Measurements from ENCODE around the gene HLCS.

GRCh38 chr21:36825658-36826057 is 140.8 kb downstream of the HLCS start:
- TF ChIP-seq, protein P1, sequence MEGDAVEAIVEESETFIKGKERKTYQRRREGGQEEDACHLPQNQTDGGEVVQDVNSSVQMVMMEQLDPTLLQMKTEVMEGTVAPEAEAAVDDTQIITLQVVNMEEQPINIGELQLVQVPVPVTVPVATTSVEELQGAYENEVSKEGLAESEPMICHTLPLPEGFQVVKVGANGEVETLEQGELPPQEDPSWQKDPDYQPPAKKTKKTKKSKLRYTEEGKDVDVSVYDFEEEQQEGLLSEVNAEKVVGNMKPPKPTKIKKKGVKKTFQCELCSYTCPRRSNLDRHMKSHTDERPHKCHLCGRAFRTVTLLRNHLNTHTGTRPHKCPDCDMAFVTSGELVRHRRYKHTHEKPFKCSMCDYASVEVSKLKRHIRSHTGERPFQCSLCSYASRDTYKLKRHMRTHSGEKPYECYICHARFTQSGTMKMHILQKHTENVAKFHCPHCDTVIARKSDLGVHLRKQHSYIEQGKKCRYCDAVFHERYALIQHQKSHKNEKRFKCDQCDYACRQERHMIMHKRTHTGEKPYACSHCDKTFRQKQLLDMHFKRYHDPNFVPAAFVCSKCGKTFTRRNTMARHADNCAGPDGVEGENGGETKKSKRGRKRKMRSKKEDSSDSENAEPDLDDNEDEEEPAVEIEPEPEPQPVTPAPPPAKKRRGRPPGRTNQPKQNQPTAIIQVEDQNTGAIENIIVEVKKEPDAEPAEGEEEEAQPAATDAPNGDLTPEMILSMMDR (IDR thresholded peaks at IDR 0.05) = no peak
- TF ChIP-seq YY1 (IDR thresholded peaks at IDR 0.05; ENCODE audit: low read depth) (no peak), ELF1 (IDR thresholded peaks at IDR 0.05) (no peak), POLR2AphosphoS5 (IDR thresholded peaks at IDR 0.05; ENCODE audit: low read depth, low read length) (no peak), RFX5 (IDR thresholded peaks at IDR 0.05; ENCODE audit: low read length) (no peak), EP300 (IDR thresholded peaks at IDR 0.05; ENCODE audit: borderline replicate concordance in 1 of 2, low read depth in 1 of 2, low read length in 1 of 2) (no peak), SIN3A (IDR thresholded peaks at IDR 0.05; ENCODE audit: borderline replicate concordance, low read depth, low read length) (no peak), NFIC (IDR thresholded peaks at IDR 0.05; ENCODE audit: borderline replicate concordance) (no peak), USF1 (IDR thresholded peaks at IDR 0.05; ENCODE audit: borderline replicate concordance, low read depth) (no peak), CHD2 (IDR thresholded peaks at IDR 0.05; ENCODE audit: low read length, partially characterized antibody) (no peak), IRF3 (IDR thresholded peaks at IDR 0.05; ENCODE audit: low read depth, low read length) (no peak), TAF1 (IDR thresholded peaks at IDR 0.05; ENCODE audit: borderline replicate concordance, low read depth, low read length) (no peak), GABPA (IDR thresholded peaks at IDR 0.05; ENCODE audit: low read depth) (no peak)
